HCT116 (cell line): Measurements from ENCODE around the gene CRLF3. TPM values are rescaled to one million over a fixed set of nuclear protein-coding genes. Genes with fewer than 3 reads are reported as not detected.
"Not testable (repeated sequence)": the region's sequence is repeated elsewhere in the genome, so short reads cannot be mapped to it uniquely, and the experiment has no call there.

Source experiments
- ATAC-seq: fragments of 200-7000 bp; cut with Tn5 transposase; 2 replicates; pipeline ENCODE4 v1.9.1; 2020; ENCODE audit warnings: mild to moderate bottlenecking, moderate library complexity
- BruUV-seq: library from RNA; stranded (reverse); fragments of 400-500 nt; replicated peaks from 2 replicates; lab custom pipeline; 2021; lab: Mats Ljungman, UMichigan
- CTCF ChIA-PET: fragments of 300-600 bp; sonication (Branson Sonifier 250); formaldehyde crosslinking; loops from one replicate; lab custom pipeline; 2021; ENCODE audit warnings: antibody characterized with exemption; lab: Charles Lee
- POLR2A ChIA-PET: fragments of 300-600, 350-600 bp; sonication (Branson Sonifier 250); formaldehyde crosslinking; loops from one replicate; lab custom pipeline; 2021; ENCODE audit warnings: antibody characterized with exemption; lab: Charles Lee
- RAD21 ChIA-PET, 2 experiments: fragments of 300-600 bp; sonication (Branson Sonifier 250); formaldehyde crosslinking; loops; one replicate each; lab custom pipeline; 2023; ENCODE audit warnings: low total read pairs in 2 of 2; ENCODE audit not compliant: uncharacterized antibody in 2 of 2, unreplicated experiment in 2 of 2, low non-redundant PET in 1 of 2; lab: Charles Lee
- DNase-seq: peaks from one replicate; pipeline ENCODE4 v3.0.0-alpha.2; 2010; ENCODE audit warnings: low read depth, low spot score
- H2AFZ ChIP-seq: fragments of 200-600 bp; shearing (Covaris generic), sonication (generic); 2 replicates; pipeline ENCODE4 v1.6.1; 2017; ENCODE audit warnings: low read depth, mixed run types, mixed read lengths, antibody characterized with exemption, low read length; ENCODE audit not compliant: poor library complexity, severe bottlenecking
- H3K27ac ChIP-seq: 2 replicates; pipeline ENCODE4 v1.5.1; 2012; ENCODE audit warnings: low read depth, low read length
- H3K27me3 ChIP-seq: fragments of 200-600 bp; sonication (generic); 2 replicates; pipeline ENCODE4 v1.6.1; 2016; ENCODE audit warnings: mixed run types, low read length, mixed read lengths; ENCODE audit not compliant: insufficient read depth
- H3K36me3 ChIP-seq, 2 experiments: fragments of 200-500 bp in 1 of 2; fragments of 200-600 bp in 1 of 2; sonication (Bioruptor generic) in 1 of 2; sonication (generic) in 1 of 2; 2 replicates each; pipeline versions ENCODE4 v1.5.1 to v1.6.1; 2014 to 2016; ENCODE audit warnings: low read length in 2 of 2, inconsistent platforms in 1 of 2, mixed read lengths in 1 of 2, mixed run types in 1 of 2; ENCODE audit not compliant: insufficient read depth in 2 of 2, control insufficient read depth in 1 of 2
- H3K4me1 ChIP-seq, 2 experiments: fragments of 200-600 bp in 1 of 2; sonication (generic) in 1 of 2; 2 replicates each; pipeline versions ENCODE4 v1.5.1 to v1.6.1; 2012 to 2017; ENCODE audit warnings: low read length in 2 of 2, inconsistent platforms in 1 of 2, mild to moderate bottlenecking in 1 of 2, mixed read lengths in 1 of 2, mixed run types in 1 of 2, moderate library complexity in 1 of 2; ENCODE audit not compliant: insufficient read depth in 2 of 2, control insufficient read depth in 1 of 2
- H3K4me2 ChIP-seq: fragments of 200-600 bp; sonication (generic); 2 replicates; pipeline ENCODE4 v1.6.1; 2017; ENCODE audit warnings: mixed run types, low read length, mixed read lengths
- H3K4me3 ChIP-seq, 2 experiments: fragments of 200-600 bp in 1 of 2; sonication (generic) in 1 of 2; replicated peaks in 1 of 2; 2 replicates each; pipeline ENCODE4 v1.5.1; 2011 to 2016; ENCODE audit warnings: low read length in 2 of 2, control low read depth in 1 of 2, low read depth in 1 of 2, mild to moderate bottlenecking in 1 of 2, mixed read lengths in 1 of 2, mixed run types in 1 of 2
- H3K79me2 ChIP-seq: fragments of 200-600 bp; sonication (generic); 2 replicates; pipeline ENCODE4 v1.6.1; 2017; ENCODE audit warnings: mild to moderate bottlenecking, mixed run types, low read length, moderate library complexity, mixed read lengths; ENCODE audit not compliant: insufficient read depth
- H3K9ac ChIP-seq: fragments of 200-600 bp; sonication (generic); 2 replicates; pipeline ENCODE4 v1.6.1; 2016; ENCODE audit warnings: low read length, mixed read lengths
- H3K9me2 ChIP-seq: fragments of 200-600 bp; sonication (generic), shearing (Covaris generic); 2 replicates; pipeline ENCODE4 v1.6.1; 2017; ENCODE audit warnings: mixed run types, mild to moderate bottlenecking, moderate library complexity; ENCODE audit not compliant: insufficient read depth
- H3K9me3 ChIP-seq, 2 experiments: fragments of 200-500 bp in 1 of 2; fragments of 200-600 bp in 1 of 2; sonication (Bioruptor generic) in 1 of 2; sonication (generic) in 1 of 2; 2 replicates each; pipeline ENCODE4 v1.6.1; 2014 to 2017; ENCODE audit warnings: low read length in 2 of 2, mixed read lengths in 2 of 2, inconsistent platforms in 1 of 2, low read depth in 1 of 2, mild to moderate bottlenecking in 1 of 2, mixed run types in 1 of 2, moderate library complexity in 1 of 2; ENCODE audit not compliant: control insufficient read depth in 1 of 2, insufficient read depth in 1 of 2
- H4K20me1 ChIP-seq: fragments of 200-600 bp; sonication (generic), shearing (Covaris generic); 2 replicates; pipeline ENCODE4 v1.6.1; 2017; ENCODE audit warnings: mixed run types, mild to moderate bottlenecking, moderate library complexity; ENCODE audit not compliant: insufficient read depth
- CBX3 ChIP-seq: IDR thresholded peaks from 2 replicates; pipeline ENCODE4 v1.6.1; 2012; ENCODE audit warnings: low read depth
- CEBPB ChIP-seq: IDR thresholded peaks from 2 replicates; pipeline ENCODE4 v1.6.1; 2012; ENCODE audit warnings: low read depth
- EGR1 ChIP-seq: IDR thresholded peaks from 2 replicates; pipeline ENCODE4 v1.6.1; 2012; ENCODE audit warnings: low read depth
- ELF1 ChIP-seq: IDR thresholded peaks from 2 replicates; pipeline ENCODE4 v1.6.1; 2012; ENCODE audit warnings: low read depth, borderline replicate concordance
- EZH2 ChIP-seq: fragments of 200-600 bp; sonication (generic); IDR thresholded peaks from 2 replicates; pipeline ENCODE4 v1.6.1; 2017; ENCODE audit warnings: antibody characterized with exemption, mixed run types
- EZH2phosphoT487 ChIP-seq: fragments of 200-600 bp; IDR thresholded peaks from 2 replicates; pipeline ENCODE4 v1.6.1; 2018; ENCODE audit warnings: antibody characterized with exemption, borderline replicate concordance
- FOSL1 ChIP-seq: IDR thresholded peaks from 2 replicates; pipeline ENCODE4 v1.6.1; 2012; ENCODE audit warnings: low read depth
- JUND ChIP-seq: IDR thresholded peaks from 2 replicates; pipeline ENCODE4 v1.6.1; 2012
- POLR2A ChIP-seq: IDR thresholded peaks from 2 replicates; pipeline ENCODE4 v1.7.0; 2011; ENCODE audit warnings: borderline replicate concordance; ENCODE audit not compliant: insufficient read depth, insufficient read length; ENCODE audit errors: extremely low read depth
- POLR2AphosphoS5 ChIP-seq: IDR thresholded peaks from 2 replicates; pipeline ENCODE4 v1.6.1; 2011; ENCODE audit warnings: mild to moderate bottlenecking, low read depth, low read length, moderate library complexity
- RAD21 ChIP-seq: IDR thresholded peaks from 2 replicates; pipeline ENCODE4 v1.6.1; 2012; ENCODE audit warnings: low read depth, mild to moderate bottlenecking
- SIN3A ChIP-seq: IDR thresholded peaks from 2 replicates; pipeline ENCODE4 v1.6.1; 2012; ENCODE audit warnings: low read depth
- SP1 ChIP-seq: IDR thresholded peaks from 2 replicates; pipeline ENCODE4 v1.6.1; 2012; ENCODE audit warnings: low read depth
- TCF7L2 ChIP-seq: IDR thresholded peaks from 2 replicates; pipeline ENCODE4 v1.7.0; 2011; ENCODE audit warnings: borderline replicate concordance, inconsistent platforms; ENCODE audit not compliant: insufficient read depth, insufficient read length; ENCODE audit errors: extremely low read depth
- YY1 ChIP-seq: IDR thresholded peaks from 2 replicates; pipeline ENCODE4 v1.6.1; 2011; ENCODE audit warnings: low read length, low read depth, moderate library complexity, mild to moderate bottlenecking; ENCODE audit not compliant: insufficient replicate concordance; ENCODE audit errors: extremely low read depth
- ZFX ChIP-seq: fragments of 450-650 bp; IDR thresholded peaks from 2 replicates; pipeline ENCODE4 v1.6.1; 2017
- ZNF274 ChIP-seq: fragments of 200-500 bp; sonication (Bioruptor generic); IDR thresholded peaks from 2 replicates; pipeline ENCODE4 v1.6.1; 2014; ENCODE audit warnings: mild to moderate bottlenecking, low read depth, low read length, inconsistent platforms
- intact Hi-C: fragments of 100-400 bp; cut with micrococcal nuclease; formaldehyde crosslinking; loops from 2 replicates; pipeline ENCODE4 v1.10.0; 2022
- total RNA-seq: library from RNA; stranded (reverse); gene quantifications from one replicate; pipeline ENCODE4 v1.2.1, GENCODE V29; 2021; ENCODE audit not compliant: unreplicated experiment
- TF ChIP-seq, protein P1 (sequence below): IDR thresholded peaks from 2 replicates; pipeline ENCODE4 v1.6.1; 2012
- TF ChIP-seq, protein P2 (sequence below): IDR thresholded peaks from 2 replicates; pipeline ENCODE4 v1.6.1; 2011; ENCODE audit warnings: mild to moderate bottlenecking, low read length, moderate library complexity; ENCODE audit not compliant: insufficient replicate concordance; ENCODE audit errors: extremely low read depth
- TF ChIP-seq, protein P3 (sequence below): IDR thresholded peaks from 2 replicates; pipeline ENCODE4 v1.6.1; 2012

The CRLF3 gene
- total RNA-seq, 1 experiment from 2014 or later: 32.4 TPM

DNA sequence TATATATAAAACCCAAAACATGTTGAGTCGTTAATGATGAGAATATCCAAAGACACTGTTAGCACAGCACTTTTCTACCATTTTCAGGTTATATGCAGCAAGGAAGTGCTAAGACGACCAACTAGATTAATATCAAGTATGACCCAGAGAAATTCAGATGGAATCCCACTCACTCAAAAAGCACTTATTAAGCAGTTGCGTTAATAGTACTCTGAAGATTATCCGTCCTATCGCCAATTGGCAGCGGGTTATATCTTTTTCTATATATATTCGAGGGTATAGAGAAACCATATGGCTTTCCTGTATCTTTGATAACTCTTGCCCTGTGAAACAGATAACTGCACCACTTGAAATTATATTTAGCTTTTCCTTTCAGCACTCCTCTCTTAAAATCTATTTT is 1.1 kb downstream of the CRLF3 start:
- H3K27me3 ChIP-seq: no peaks in the 10 kb centered on the region
- H3K79me2 ChIP-seq: peaks cover 60% of the 10 kb centered on the region
- H3K9me3 ChIP-seq: no peaks in the 10 kb centered on the region
- RAD21 ChIA-PET: no interaction called here
- peaks cover 7% of the 10 kb centered on the region; the same call in 1 of the 2 replicates for H4K20me1 ChIP-seq
- peak overlapping the region; percentile 77 to 81 for H3K4me3 ChIP-seq
- no peak overlapping the region for H2AFZ ChIP-seq
- CTCF ChIA-PET: interaction anchor here (1.8 kb wide), 1 partner anchor 487 kb away, joined by 4 read pairs; no protein-coding TSS in a partner anchor
- peak overlapping the region; percentile 80 for H3K9ac ChIP-seq
- H3K27ac ChIP-seq: peak overlapping the region; percentile 94; the same call in 1 of the 2 replicates
- POLR2A ChIA-PET: no interaction called here
- H3K4me1 ChIP-seq: peaks cover 15 to 33% of the 10 kb centered on the region in 2 experiments
- peaks cover 0 to 4% of the 10 kb centered on the region in 2 experiments; a peak in 1 of 4 replicates for H3K36me3 ChIP-seq
- DNase-seq: no peak
- no peaks in the 10 kb centered on the region for H3K9me2 ChIP-seq
- TF ChIP-seq SIN3A (no peak), CEBPB (no peak), EGR1 (no peak), POLR2A (no peak), ZFX (no peak), SP1 (no peak), YY1 (no peak), CBX3 (no peak), TCF7L2 (no peak), RAD21 (no peak), ELF1 (no peak), ZNF274 (no peak), FOSL1 (no peak), EZH2phosphoT487 (no peak), JUND (no peak), POLR2AphosphoS5 (no peak), EZH2 (no peak)
- TF ChIP-seq, protein P1, sequence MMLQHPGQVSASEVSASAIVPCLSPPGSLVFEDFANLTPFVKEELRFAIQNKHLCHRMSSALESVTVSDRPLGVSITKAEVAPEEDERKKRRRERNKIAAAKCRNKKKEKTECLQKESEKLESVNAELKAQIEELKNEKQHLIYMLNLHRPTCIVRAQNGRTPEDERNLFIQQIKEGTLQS: no peak
- TF ChIP-seq, protein P2, sequence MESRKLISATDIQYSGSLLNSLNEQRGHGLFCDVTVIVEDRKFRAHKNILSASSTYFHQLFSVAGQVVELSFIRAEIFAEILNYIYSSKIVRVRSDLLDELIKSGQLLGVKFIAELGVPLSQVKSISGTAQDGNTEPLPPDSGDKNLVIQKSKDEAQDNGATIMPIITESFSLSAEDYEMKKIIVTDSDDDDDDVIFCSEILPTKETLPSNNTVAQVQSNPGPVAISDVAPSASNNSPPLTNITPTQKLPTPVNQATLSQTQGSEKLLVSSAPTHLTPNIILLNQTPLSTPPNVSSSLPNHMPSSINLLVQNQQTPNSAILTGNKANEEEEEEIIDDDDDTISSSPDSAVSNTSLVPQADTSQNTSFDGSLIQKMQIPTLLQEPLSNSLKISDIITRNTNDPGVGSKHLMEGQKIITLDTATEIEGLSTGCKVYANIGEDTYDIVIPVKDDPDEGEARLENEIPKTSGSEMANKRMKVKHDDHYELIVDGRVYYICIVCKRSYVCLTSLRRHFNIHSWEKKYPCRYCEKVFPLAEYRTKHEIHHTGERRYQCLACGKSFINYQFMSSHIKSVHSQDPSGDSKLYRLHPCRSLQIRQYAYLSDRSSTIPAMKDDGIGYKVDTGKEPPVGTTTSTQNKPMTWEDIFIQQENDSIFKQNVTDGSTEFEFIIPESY: no peak
- TF ChIP-seq, protein P3, sequence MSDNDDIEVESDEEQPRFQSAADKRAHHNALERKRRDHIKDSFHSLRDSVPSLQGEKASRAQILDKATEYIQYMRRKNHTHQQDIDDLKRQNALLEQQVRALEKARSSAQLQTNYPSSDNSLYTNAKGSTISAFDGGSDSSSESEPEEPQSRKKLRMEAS: no peak
- TF ChIP-seq, all 23 proteins: peak for 0
- no peak for ATAC-seq
- peak overlapping the region; percentile 78 for H3K4me2 ChIP-seq
- intact Hi-C loops: no loop called here
- TSS peak; percentile 44 for BruUV-seq

DNA sequence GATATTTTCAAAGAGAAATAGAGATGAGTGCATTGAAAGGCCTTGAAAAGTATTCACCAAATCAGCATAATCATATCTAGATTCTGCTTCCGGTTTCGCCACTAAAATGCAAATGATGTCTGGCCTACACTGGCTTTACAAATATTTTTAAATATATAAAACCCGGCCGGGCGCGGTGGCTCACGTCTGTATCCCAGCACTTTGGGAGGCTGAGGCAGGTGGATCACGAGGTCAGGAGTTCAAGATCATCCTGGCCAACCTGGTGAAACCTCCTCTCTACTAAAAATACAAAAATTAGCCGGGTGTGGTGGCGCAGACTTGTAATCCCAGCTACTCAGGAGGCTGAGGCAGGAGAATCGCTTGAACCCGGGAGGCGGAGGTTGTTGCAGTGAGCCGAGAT is 1.6 kb downstream of the CRLF3 start:
- H3K79me2 ChIP-seq: peaks cover 65% of the 10 kb centered on the region
- H3K27me3 ChIP-seq, H3K36me3 ChIP-seq, BruUV-seq, H4K20me1 ChIP-seq, H2AFZ ChIP-seq, H3K9me3 ChIP-seq, POLR2A ChIA-PET, H3K4me2 ChIP-seq, H3K9me2 ChIP-seq, H3K27ac ChIP-seq, intact Hi-C loops, H3K4me3 ChIP-seq, H3K9ac ChIP-seq, ATAC-seq, DNase-seq, RAD21 ChIA-PET: not testable (repeated sequence)
- peaks cover 15 to 33% of the 10 kb centered on the region in 2 experiments for H3K4me1 ChIP-seq
- CTCF ChIA-PET: interaction anchor here (0.6 kb wide), 1 partner anchor 704 kb away, joined by 3 read pairs; no protein-coding TSS in a partner anchor
